ENCODE results near the gene RNF126. TPM values are rescaled to one million over a fixed set of nuclear protein-coding genes. Genes with fewer than 3 reads are reported as not detected.
"Not testable (repeated sequence)": the region's sequence is repeated elsewhere in the genome, so short reads cannot be mapped to it uniquely, and the experiment has no call there.

The RNF126 gene
- total and polyA plus RNA-seq, 2 donors: 16.1 to 38.2 TPM

GRCh38 chr19:634975-635652, 27.9 kb downstream of the RNF126 start:
- Histone ChIP-seq H3K27ac (ENCODE audit: low read depth in 1 of 2, low read length in 1 of 2) (no peak overlapping the region), H3K9me3 (ENCODE audit: control insufficient read depth in 2 of 2, insufficient read depth in 1 of 2, low read length in 1 of 2) (peaks cover 0 to 5% of the 10 kb centered on the region in 2 donors), H3K4me1 (ENCODE audit: control insufficient read depth in 2 of 2, insufficient read depth in 2 of 2, low read length in 2 of 2) (peaks cover 20 to 24% of the 10 kb centered on the region in 2 donors), H3K4me3 (ENCODE audit: low read length in 2 of 2) (no peak overlapping the region), H3K27me3 (ENCODE audit: control insufficient read depth in 2 of 2, insufficient read depth in 1 of 2, low read length in 1 of 2) (peaks cover 8 to 20% of the 10 kb centered on the region in 2 donors), H3K36me3 (ENCODE audit: control insufficient read depth in 2 of 2, insufficient read depth in 2 of 2, low read length in 1 of 2) (peaks cover 7 to 8% of the 10 kb centered on the region in 2 donors)
- 96% methylated on average over 16 of the region's 16 CpGs for WGBS
- DNase-seq (ENCODE audit: low read depth in 6 of 9, low spot score in 9 of 9): no peak

GRCh38 chr19:633786-634639, 29.0 kb downstream of the RNF126 start:
- 34% methylated on average over 32 of the region's 32 CpGs for WGBS
- peaks cover 12 to 13% of the 10 kb centered on the region in 2 donors for H3K36me3 ChIP-seq (ENCODE audit: control insufficient read depth in 2 of 2, insufficient read depth in 2 of 2, low read length in 1 of 2)
- peaks cover 6 to 13% of the 10 kb centered on the region in 2 donors for H3K27me3 ChIP-seq (ENCODE audit: control insufficient read depth in 2 of 2, insufficient read depth in 1 of 2, low read length in 1 of 2)
- peaks cover 0 to 5% of the 10 kb centered on the region in 2 donors for H3K9me3 ChIP-seq (ENCODE audit: control insufficient read depth in 2 of 2, insufficient read depth in 1 of 2, low read length in 1 of 2)
- peak overlapping the region; percentile 40 to 60 for H3K27ac ChIP-seq (ENCODE audit: low read depth in 1 of 2, low read length in 1 of 2)
- peaks cover 17 to 19% of the 10 kb centered on the region in 2 donors for H3K4me1 ChIP-seq (ENCODE audit: control insufficient read depth in 2 of 2, insufficient read depth in 2 of 2, low read length in 2 of 2)
- no peak for DNase-seq (ENCODE audit: low read depth in 6 of 9, low spot score in 9 of 9)
- H3K4me3 ChIP-seq (ENCODE audit: low read length in 2 of 2): peak overlapping the region; percentile 90 to 91

DNA sequence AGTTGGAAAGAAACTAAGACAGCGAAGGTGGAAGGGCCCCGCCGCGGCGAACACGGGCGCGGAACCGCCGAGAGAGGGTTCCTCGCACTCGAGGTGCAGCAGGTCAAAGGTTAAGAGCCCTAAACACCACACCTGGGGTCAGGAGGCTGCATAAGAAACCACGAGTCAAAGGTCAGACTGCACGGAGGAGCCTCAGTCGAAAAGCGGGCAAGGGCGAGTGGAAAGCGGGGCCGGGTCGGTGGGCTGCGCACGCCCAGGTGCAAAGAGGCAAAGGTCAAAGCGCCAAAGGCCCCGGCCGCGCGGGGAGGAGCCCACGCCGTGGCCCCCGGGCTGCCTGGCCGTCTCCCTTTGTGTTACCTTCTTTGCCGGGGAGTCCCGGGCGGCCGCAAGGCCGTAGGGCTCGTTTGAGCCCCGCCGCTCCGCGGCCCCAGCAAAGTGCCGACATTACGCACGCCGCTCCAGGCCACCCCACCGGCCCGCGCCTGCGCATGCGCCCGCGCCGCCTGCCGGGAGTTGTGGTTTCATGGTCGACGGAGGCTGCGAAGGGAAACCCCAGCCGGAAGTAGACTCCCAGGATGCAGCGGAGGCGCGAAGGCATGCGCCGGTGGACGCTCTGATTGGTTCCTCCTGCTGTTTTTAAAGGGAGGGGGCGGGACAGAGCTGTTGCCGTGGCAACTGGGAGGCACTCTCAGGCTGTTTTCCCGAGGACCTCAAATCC, 29.8 kb downstream of the RNF126 start, which contains the start of gene POLRMT:
Gene POLRMT, minus strand, starts transcription at position 470 of the 718 bp plus-strand sequence. Its CDS starts 25 bp downstream, at position 445.
- Histone ChIP-seq H3K27ac (ENCODE audit: low read depth in 1 of 2, low read length in 1 of 2) (peak within 1 kb of the TSS; percentile 43 to 80), H3K4me3 (ENCODE audit: low read length in 2 of 2) (peak within 1 kb of the TSS; percentile 90 to 91), H3K4me1 (ENCODE audit: control insufficient read depth in 2 of 2, insufficient read depth in 2 of 2, low read length in 2 of 2) (peaks cover 17% of the 10 kb centered on the region in 2 donors), H3K9me3 (ENCODE audit: control insufficient read depth in 2 of 2, insufficient read depth in 1 of 2, low read length in 1 of 2) (peaks cover 0 to 5% of the 10 kb centered on the region in 2 donors), H3K36me3 (ENCODE audit: control insufficient read depth in 2 of 2, insufficient read depth in 2 of 2, low read length in 1 of 2) (peaks cover 18 to 19% of the 10 kb centered on the region in 2 donors), H3K27me3 (ENCODE audit: control insufficient read depth in 2 of 2, insufficient read depth in 1 of 2, low read length in 1 of 2) (peaks cover under 1 to 5% of the 10 kb centered on the region in 2 donors)
- peak; percentile 92 to 99 (median 95) for DNase-seq (ENCODE audit: low read depth in 6 of 9, low spot score in 9 of 9)
- under 1% methylated on average over 67 of the region's 67 CpGs for WGBS

GRCh38 chr19:632579-633067, 30.4 kb downstream of the RNF126 start:
- Histone ChIP-seq H3K4me3 (ENCODE audit: low read length in 2 of 2) (peak overlapping the region; percentile 90 to 91), H3K9me3 (ENCODE audit: control insufficient read depth in 2 of 2, insufficient read depth in 1 of 2, low read length in 1 of 2) (peaks cover 0 to 5% of the 10 kb centered on the region in 2 donors), H3K4me1 (ENCODE audit: control insufficient read depth in 2 of 2, insufficient read depth in 2 of 2, low read length in 2 of 2) (peaks cover 17% of the 10 kb centered on the region in 2 donors), H3K27me3 (ENCODE audit: control insufficient read depth in 2 of 2, insufficient read depth in 1 of 2, low read length in 1 of 2) (peaks cover 0 to 2% of the 10 kb centered on the region in 2 donors), H3K27ac (ENCODE audit: low read depth in 1 of 2, low read length in 1 of 2) (peak overlapping the region; percentile 43 to 80), H3K36me3 (ENCODE audit: control insufficient read depth in 2 of 2, insufficient read depth in 2 of 2, low read length in 1 of 2) (peaks cover 23% of the 10 kb centered on the region in 2 donors)
- 10% methylated on average over 35 of the region's 35 CpGs for WGBS
- peak in 2 of 9 donors; percentile 11 to 36 for DNase-seq (ENCODE audit: low read depth in 6 of 9, low spot score in 9 of 9)

DNA sequence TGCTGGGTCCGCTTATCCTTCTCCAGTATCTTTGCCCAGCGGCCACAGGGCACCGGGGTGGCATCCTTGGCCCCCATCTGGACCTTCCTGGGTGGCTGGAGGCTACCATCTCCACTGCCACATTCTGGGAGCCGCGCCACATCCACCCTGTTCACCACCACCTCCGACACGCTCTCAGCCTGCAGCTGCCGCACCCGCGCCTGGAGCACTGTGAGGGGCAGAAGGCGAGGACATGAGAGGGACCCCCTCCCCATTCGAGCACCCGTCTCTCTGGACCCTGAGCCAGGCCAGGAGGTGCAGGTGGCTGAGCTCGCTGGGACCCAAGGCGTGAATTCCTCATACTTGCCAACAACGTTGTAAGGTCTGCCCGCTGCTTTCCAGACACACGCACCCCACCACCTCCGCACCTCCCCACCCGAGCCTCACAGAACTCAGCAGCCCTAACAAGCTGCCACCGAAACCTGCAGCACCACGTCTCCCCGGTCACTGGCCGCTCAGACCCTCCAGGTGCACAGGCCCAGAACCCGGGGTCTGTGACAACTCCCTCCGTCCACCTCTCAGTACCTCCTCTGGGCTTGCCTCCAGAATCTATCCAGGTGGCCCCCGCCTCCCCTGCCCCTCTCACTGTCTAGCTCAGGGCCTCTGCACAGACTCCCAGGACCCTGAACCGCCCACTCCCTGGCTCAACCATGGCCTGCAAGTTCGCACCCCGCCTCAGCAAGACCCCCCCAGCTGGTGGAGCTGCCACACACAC, 32.9 kb downstream of the RNF126 start:
- Histone ChIP-seq H3K9me3 (ENCODE audit: control insufficient read depth in 2 of 2, insufficient read depth in 1 of 2, low read length in 1 of 2) (peaks cover 0 to 5% of the 10 kb centered on the region in 2 donors), H3K4me1 (ENCODE audit: control insufficient read depth in 2 of 2, insufficient read depth in 2 of 2, low read length in 2 of 2) (peaks cover 17% of the 10 kb centered on the region in 2 donors), H3K27ac (ENCODE audit: low read depth in 1 of 2, low read length in 1 of 2) (no peak overlapping the region), H3K36me3 (ENCODE audit: control insufficient read depth in 2 of 2, insufficient read depth in 2 of 2, low read length in 1 of 2) (peaks cover 27 to 35% of the 10 kb centered on the region in 2 donors), H3K4me3 (ENCODE audit: low read length in 2 of 2) (no peak overlapping the region), H3K27me3 (ENCODE audit: control insufficient read depth in 2 of 2, insufficient read depth in 1 of 2, low read length in 1 of 2) (no peaks in the 10 kb centered on the region)
- WGBS: 96% methylated on average over 30 of the region's 30 CpGs
- no peak for DNase-seq (ENCODE audit: low read depth in 6 of 9, low spot score in 9 of 9)

DNA sequence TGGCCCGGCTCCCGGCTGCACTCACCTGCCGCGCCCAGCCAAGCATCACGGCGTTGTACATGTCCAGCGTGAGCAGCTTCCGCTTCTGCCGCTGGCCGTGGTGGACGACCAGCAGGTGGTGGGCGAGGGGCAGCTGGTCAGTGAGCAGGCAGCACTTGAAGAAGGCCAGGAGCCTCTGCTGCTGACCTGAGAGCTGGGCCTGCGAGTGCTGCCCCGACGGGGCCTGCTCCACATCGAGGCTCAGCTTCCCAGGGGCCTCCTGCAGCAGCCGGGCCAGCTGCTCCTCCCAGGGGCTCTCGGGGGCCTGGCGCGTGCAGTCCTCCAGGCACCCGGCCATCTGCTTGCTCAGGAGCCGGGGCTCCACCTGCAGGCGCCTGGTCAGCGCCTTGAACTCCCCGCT, 33.5 kb downstream of the RNF126 start:
- 95% methylated on average over 25 of the region's 25 CpGs for WGBS
- H3K9me3 ChIP-seq (ENCODE audit: control insufficient read depth in 2 of 2, insufficient read depth in 1 of 2, low read length in 1 of 2); DNase-seq (ENCODE audit: low read depth in 6 of 9, low spot score in 9 of 9); H3K27ac ChIP-seq (ENCODE audit: low read depth in 1 of 2, low read length in 1 of 2); H3K27me3 ChIP-seq (ENCODE audit: control insufficient read depth in 2 of 2, insufficient read depth in 1 of 2, low read length in 1 of 2); H3K4me3 ChIP-seq (ENCODE audit: low read length in 2 of 2): not testable (repeated sequence)
- Histone ChIP-seq H3K4me1 (ENCODE audit: control insufficient read depth in 2 of 2, insufficient read depth in 2 of 2, low read length in 2 of 2) (peaks cover 17% of the 10 kb centered on the region in 2 donors), H3K36me3 (ENCODE audit: control insufficient read depth in 2 of 2, insufficient read depth in 2 of 2, low read length in 1 of 2) (peaks cover 34 to 37% of the 10 kb centered on the region in 2 donors)

- Histone ChIP-seq H3K27ac (ENCODE audit: low read depth in 1 of 2, low read length in 1 of 2) (no peak overlapping the region), H3K36me3 (ENCODE audit: control insufficient read depth in 2 of 2, insufficient read depth in 2 of 2, low read length in 1 of 2) (peaks cover 37 to 47% of the 10 kb centered on the region in 2 donors), H3K27me3 (ENCODE audit: control insufficient read depth in 2 of 2, insufficient read depth in 1 of 2, low read length in 1 of 2) (no peaks in the 10 kb centered on the region), H3K4me3 (ENCODE audit: low read length in 2 of 2) (no peak overlapping the region), H3K9me3 (ENCODE audit: control insufficient read depth in 2 of 2, insufficient read depth in 1 of 2, low read length in 1 of 2) (peaks cover 0 to 4% of the 10 kb centered on the region in 2 donors), H3K4me1 (ENCODE audit: control insufficient read depth in 2 of 2, insufficient read depth in 2 of 2, low read length in 2 of 2) (peaks cover 9% of the 10 kb centered on the region in 2 donors)
- no peak for DNase-seq (ENCODE audit: low read depth in 6 of 9, low spot score in 9 of 9)
- WGBS: 93% methylated on average over 19 of the region's 19 CpGs
These were observed 34.8 kb downstream of the RNF126 start for GRCh38 chr19:628168-628567.

GRCh38 chr19:626566-626965, 36.4 kb downstream of the RNF126 start:
- not testable (repeated sequence) for H3K4me3 ChIP-seq (ENCODE audit: low read length in 2 of 2); H3K9me3 ChIP-seq (ENCODE audit: control insufficient read depth in 2 of 2, insufficient read depth in 1 of 2, low read length in 1 of 2); H3K4me1 ChIP-seq (ENCODE audit: control insufficient read depth in 2 of 2, insufficient read depth in 2 of 2, low read length in 2 of 2); DNase-seq (ENCODE audit: low read depth in 6 of 9, low spot score in 9 of 9); H3K27ac ChIP-seq (ENCODE audit: low read depth in 1 of 2, low read length in 1 of 2); H3K27me3 ChIP-seq (ENCODE audit: control insufficient read depth in 2 of 2, insufficient read depth in 1 of 2, low read length in 1 of 2)
- H3K36me3 ChIP-seq (ENCODE audit: control insufficient read depth in 2 of 2, insufficient read depth in 2 of 2, low read length in 1 of 2): peaks cover 47 to 63% of the 10 kb centered on the region in 2 donors
- 97% methylated on average over 7 of the region's 7 CpGs for WGBS

Data from thymus (tissue), 11 donors.